H4 (cell line): ENCODE results near the gene TOM1L2. TPM values are rescaled to one million over a fixed set of nuclear protein-coding genes. Genes with fewer than 3 reads are reported as not detected.

Source experiments
- DNase-seq: peaks from one replicate; pipeline ENCODE4 v3.0.0-alpha.2; 2015; ENCODE audit warnings: low spot score
- total RNA-seq: library from RNA; depleted of rRNA; stranded (reverse); fragments of >200 nt; shearing (Covaris generic); gene quantifications from 2 replicates; pipeline ENCODE4 v1.2.3, GENCODE V29; 2014

The TOM1L2 gene
- total RNA-seq, 1 experiment from 2014 or later, result 13.4 TPM

DNA sequence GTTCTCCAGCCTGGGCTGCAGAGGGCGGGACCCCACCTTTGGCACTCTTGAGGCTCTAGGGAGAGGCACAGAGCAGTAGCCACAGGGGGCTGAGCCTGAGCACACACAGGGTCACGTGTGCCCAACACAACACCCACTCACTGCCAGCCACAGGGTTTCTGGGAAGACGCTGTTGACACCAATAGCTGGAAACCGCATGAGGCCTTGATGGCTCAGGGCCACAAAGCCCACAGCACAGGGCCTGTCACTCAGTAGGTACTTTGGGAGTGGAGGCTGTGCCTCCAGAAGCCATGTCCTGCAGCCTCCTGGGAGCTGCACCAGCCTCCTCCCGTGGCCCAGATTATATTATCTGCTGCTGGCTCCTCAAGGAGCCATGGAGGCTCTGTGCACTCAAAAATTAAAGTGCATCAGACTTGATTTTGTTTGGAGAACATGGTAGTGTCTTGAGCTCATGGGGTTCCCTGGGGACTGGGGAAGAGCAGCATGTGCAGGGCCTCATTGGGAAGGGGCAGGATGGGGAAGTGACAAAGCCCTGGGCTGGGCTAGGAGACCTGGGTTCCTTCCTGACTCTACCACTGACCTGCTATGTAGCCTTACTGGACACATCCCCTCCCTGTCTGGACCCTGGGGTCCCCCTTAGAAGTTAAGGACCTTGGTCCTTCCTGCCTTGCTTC, 122.9 kb downstream of the TOM1L2 start:
- peak; percentile 90 for DNase-seq

DNA sequence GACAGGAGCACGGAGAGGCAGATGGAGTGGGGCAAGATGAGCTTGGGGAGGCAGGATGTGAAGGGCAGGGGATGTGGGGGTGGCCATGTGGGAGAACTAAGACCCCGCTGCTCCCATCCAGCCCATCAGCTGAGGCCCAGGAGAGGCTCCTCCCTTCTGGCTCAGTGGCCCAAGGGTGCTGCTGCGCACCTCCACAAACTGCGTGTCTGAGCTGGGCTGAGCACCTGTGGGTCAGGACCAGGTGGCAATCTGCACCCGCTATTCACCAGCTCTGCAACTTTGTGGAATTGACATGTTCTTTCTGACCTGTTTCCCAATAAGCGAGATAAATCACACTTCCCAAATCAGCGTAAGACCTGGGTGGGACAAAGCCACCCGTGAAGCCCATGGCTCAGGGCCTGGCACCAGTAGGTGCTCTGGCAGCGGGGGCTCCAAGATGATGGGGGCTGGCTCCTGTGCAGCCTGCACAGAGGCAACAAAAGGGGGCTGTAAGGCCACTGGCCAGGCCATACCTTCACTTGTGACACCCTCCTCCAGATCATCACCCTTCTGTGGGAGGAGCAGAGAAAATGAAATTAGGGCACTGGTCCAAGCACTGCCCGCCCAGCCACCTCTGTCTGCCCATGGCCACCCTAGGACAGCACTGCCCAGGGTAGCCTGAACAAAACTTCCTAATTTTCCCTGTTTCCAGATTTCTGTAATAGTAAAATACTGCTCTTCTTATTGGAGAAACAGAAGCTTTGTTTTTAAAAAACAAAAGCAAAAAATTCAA, 123.7 kb downstream of the TOM1L2 start:
- DNase-seq, result no peak

DNA sequence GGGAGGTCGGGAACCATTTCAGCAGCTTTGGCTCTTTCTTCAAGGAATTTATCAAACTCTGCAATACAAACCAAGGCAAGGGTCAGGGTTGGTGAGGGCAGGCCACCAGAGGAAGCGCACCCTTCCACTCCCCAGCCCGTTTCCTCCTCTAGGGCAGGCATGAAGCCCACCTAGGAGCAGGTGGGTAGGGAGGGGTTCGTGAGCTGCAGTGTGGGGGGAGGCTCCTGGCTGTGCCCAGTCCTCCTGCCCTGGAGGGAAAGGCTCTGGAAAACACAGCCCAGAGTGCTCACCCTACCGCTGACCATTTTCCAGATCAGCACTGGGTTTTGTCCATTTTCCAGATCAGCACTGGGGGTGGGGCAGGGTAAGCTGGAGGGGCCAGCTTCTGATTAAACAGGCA, 124.5 kb downstream of the TOM1L2 start:
- DNase-seq, result no peak

DNA sequence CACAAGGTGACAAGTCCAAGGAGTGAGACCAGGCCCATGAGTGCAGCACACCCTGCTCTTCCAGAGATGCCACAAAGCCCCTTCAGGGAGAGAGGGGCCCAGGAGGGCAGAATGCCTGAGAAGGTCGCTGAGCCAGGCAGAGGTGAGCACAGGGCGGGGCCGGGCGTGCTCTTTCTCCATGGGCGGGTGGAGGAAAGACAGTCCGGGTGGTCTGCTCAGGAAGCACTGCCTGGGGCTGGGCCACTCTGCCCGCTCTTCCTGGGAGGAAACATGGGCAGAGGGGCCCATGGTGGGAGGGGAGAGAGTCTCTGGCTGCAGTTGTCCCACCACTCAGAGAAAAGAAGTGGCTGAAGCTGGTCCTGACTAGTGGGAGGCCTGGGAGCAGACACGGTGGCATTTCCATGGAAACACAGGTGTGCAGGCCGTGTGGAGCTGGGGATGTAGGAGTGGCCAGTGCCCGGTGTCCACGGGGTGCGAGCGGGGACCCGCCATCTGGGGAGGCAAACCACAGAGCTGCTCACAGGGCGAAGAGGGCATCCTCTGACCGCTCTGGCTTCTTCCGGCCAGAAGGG, 125.0 kb downstream of the TOM1L2 start:
- no peak for DNase-seq

GRCh38 chr17:17846645-17847044, 125.6 kb downstream of the TOM1L2 start:
- DNase-seq, result no peak

DNA sequence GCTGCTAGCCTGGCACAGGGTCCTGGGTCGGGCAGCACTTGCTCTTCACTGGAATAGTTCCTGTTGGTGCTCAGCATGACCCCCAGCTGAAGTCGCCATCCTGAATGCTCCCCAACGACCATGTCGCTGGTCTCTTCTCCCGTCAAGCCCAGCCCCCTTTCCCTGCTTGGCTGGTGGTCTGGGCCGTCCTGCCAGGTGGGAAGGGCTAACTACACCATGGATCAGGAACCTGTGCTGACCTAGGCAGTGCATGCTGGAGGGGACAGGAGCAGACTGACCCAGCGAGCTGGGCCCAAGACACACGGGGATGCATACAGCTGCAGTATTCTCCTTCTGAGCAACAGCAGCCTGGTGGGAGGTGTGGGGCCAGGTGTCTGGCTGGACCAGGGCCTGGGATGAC, 126.2 kb downstream of the TOM1L2 start:
- DNase-seq, result no peak

DNA sequence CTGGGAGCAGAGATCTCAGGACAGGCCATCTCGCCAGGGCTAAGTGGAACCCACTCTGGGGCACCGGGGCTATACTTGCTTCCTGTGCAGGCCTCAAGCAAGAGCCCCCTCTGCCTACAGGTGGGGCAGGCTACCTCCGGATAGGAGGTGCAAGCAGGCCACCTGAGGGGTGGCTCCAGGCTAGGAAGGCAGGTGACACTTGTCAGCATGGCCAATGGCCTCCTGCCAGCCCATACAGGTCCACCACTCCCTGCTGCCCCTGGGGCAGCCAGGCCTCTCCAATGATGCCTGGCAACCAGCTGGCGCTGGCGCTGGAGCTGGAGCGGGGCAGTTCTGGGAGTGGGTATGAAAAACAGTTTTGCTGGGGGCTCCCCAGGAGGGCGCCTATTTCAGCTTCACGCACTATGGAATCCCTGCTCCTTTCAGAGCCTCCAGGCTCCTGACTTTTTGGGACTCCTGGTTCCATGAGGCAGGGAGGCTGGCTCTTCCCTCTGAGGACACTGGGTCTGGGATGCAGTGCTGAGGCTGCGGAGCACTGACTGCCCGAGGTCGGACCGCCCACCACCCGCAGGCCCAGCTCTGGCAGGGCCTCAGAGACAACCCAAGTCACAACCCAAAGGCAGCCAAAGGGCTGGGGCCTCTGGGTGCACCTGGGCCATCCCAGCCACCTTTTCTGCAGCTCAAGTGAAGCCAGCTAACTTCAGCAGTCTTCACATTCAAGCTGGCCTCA, 127.0 kb downstream of the TOM1L2 start:
- DNase-seq, result no peak

DNA sequence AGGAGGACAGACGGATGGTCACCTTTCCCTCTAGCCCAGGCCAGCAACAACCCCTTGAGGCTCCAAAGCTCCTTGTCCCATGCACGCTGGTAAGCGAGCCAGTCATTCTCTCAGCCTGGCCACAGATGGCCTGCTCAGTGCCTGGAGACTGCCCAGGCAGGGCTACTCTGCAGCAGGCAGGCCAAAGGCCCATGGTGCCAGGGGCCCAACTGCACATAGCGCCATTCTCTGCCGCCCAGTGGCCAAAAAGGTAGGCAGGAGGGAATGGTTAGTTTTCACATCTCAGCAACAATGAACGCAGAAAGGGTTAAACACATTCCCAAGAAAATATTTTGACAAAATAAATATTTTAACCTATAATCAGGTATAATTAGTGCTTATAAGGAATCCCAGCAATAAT, 127.7 kb downstream of the TOM1L2 start:
- no peak for DNase-seq

DNA sequence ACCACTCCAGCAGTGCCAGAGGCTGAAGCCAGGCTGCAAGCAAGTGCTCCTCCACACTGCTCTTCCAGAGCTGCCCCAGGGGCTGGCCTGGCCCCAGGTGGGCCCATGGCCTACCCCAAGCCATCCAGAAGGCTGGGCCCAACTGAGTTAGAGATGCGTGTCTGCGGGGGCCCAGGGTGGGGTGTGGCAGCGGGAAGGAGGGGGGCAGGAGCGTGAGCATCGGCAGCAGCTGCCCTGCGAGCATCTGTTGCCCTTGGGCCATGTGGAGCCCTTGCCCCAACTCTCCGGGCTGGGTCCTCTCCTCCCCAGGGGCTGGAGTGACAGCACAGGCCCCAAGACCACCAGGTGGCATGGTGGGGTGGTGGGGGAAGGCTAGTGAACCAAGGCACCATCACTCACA, 128.1 kb downstream of the TOM1L2 start:
- DNase-seq, result no peak

- DNase-seq, result no peak
Observed at GRCh38 chr17:17843096-17843495, 129.1 kb downstream of the TOM1L2 start.

DNA sequence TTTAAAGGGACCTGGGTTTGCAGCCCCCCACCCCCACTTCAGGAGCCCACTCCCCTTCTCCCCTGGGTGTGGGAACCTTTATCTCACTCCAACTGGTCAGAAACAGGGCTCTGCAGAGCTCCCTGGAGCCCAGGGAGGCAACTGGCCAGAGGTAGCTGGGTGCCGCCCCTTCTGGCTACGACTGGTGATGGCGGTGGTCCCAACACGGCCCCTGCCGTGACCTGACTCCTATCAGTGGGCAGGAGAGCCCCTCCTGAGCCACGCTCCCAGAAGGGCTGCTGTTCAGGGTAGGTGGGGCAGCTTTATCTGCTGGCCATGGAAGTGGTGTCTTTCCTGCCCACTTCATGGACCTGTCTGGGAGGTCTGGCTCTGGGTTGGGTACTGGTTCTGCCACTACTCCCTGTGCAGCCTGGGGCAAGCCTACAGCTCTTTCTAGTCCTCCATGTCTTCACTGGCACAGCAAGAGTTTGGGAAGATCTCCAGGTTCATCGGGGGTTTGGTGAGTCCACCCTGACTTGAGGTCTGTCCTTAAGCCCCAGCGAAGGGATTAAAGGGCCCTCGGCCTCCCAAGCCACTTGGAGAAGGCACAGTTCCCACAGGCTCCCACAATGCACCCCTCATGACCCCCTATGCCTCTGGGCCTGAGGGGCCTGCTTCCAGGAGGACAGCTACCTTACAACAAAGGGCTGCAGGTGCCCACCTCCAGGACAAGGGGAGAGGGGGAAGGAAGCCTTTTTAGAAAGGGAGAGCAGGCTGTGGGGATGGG, 129.9 kb downstream of the TOM1L2 start:
- no peak for DNase-seq

DNA sequence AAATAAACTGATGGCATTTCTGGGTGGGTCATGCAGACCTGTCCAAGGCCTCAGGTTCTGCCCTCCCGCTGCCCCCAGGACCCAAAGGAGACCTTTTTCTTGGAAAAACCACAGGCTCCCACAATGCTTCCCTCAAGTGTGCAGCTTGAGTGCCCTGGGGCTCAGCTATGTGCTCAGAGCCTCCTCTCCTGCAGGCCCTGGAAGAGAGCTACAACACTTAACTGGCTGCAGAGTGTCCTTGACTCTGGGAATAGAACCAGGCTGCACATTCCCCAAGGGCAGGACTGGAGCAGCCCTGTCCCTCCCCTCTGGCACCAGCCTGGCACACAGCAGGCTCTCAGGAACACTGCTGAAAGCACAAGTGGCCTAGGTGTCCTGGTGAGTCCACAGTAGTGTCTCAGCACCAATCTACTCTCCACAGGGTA, 130.6 kb downstream of the TOM1L2 start:
- DNase-seq, result no peak

- peak; percentile 50 for DNase-seq
Observed at GRCh38 chr17:17840751-17841591, 131.2 kb downstream of the TOM1L2 start.

GRCh38 chr17:17839791-17840707, 132.2 kb downstream of the TOM1L2 start:
- DNase-seq, result peak; percentile 90

DNA sequence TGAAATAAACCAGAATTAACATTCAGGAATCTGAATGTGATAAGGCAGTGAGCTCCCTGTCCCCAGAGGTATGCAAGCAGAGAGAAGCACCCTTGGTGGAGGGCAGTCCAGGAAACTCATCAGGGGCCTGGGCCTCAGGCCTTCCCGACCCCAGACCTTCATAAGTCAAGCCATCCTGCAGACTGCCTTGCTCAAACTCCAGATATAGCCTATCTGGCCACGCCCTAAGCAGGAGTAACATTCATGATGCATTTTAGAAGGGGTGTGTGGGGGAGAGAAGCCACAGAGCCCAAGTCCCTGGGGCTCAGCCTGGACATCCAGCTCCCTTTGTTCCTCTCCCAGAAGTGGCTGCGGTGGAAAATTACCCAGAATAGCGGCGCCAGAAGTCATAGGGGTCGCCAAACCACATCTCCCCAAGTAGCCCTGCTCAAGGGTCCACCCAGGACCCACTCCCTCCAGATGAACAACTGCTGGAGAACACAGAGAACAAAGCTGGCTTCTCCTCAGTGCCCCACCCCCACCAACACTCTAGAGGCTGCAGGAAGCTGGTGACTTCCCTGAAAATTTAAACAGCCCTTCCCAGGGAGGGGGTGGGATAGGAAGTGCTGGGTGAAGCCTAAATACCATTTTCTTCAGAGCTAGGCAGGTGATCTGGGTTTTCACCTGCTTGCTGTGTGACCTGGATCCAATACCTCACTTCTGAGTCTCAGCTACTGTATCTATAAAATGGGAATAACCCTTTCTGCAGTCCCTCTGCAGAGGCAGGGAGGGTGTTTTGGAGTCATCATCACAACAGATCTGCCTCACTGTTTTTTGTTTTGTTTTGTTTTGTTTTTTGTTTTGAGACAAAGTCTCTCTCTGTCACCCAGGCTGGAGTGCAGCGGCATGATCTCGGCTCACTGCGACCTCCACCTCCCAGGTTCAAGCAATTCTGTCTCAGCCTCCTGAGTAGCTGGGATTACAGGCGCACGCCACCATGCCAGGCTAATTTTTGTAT, 133.9 kb downstream of the TOM1L2 start:
- DNase-seq, result peak; percentile 84

DNA sequence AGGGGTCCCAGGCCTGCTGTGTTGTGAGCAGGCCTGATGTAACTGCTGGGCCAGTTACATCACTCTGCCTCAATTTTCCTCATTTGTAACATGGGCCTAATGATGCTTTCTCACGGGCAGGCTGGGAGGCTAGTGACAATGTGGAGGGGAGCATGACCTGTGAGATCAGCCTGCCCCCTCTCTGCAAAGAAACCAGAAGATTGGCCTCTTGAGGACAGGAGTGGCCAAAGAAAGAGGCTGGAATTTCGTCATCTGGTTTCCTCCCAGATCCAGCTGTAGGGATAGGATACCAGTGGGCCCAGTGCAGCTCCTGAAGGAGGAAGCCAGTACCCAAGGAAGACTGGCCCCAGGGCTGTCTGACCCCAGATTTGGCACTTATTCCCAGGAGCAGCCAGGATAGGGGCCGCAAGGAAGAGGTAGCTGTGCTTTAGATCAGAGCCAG, 134.8 kb downstream of the TOM1L2 start:
- peak; percentile 85 for DNase-seq

GRCh38 chr17:17836818-17837379, 135.3 kb downstream of the TOM1L2 start, which contains the start of gene SREBF1:
SREBF1 (minus strand) TSS chr17:17836986; CDS start chr17:17836817, 169 bp downstream.
- no peak for DNase-seq
